Omental fat pad (tissue), 4 donors: ENCODE results near the gene PCYOX1L. TPM values are rescaled to one million over a fixed set of nuclear protein-coding genes. Genes with fewer than 3 reads are reported as not detected.

Experiments used
- ATAC-seq: fragments of 150-250 bp; one replicate; pipeline ENCODE4 v1.9.1; 2016; ENCODE audit warnings: mild to moderate bottlenecking, moderate library complexity; ENCODE audit not compliant: low FRiP score
- DNase-seq: peaks from one replicate; pipeline ENCODE4 v3.0.0-alpha.2; 2019; ENCODE audit warnings: low spot score
- CTCF ChIP-seq, 3 donors: fragments of 450-650 bp; IDR thresholded peaks; one replicate each; pipeline ENCODE4 v1.5.1; 2016 to 2017; ENCODE audit warnings: antibody characterized with exemption in 3 of 3, mild to moderate bottlenecking in 3 of 3, moderate library complexity in 2 of 3
- total RNA-seq, 4 donors: library from RNA; depleted of rRNA; stranded (reverse); fragments of >200 nt; gene quantifications; one replicate each; pipeline ENCODE4 v1.1.0, GENCODE V29; 2016

Gene PCYOX1L
- total RNA-seq, 4 donors from 2014 or later = 2.3 to 3.9 (median 2.5) TPM

GRCh38 chr5:149323621-149324205, 34.1 kb upstream of the PCYOX1L start:
- DNase-seq = no peak
- TF ChIP-seq CTCF (IDR thresholded peaks at IDR 0.05) = no peak
- no peak for ATAC-seq

- TF ChIP-seq CTCF (IDR thresholded peaks at IDR 0.05) = no peak
- ATAC-seq (no peak), DNase-seq (no peak)
Observed at GRCh38 chr5:149324641-149325040, 33.2 kb upstream of the PCYOX1L start.

- DNase-seq (no peak), ATAC-seq (no peak)
- TF ChIP-seq CTCF (IDR thresholded peaks at IDR 0.05) = no peak
Observed at GRCh38 chr5:149325166-149325735, 32.6 kb upstream of the PCYOX1L start.

- TF ChIP-seq CTCF (IDR thresholded peaks at IDR 0.05) = no peak
- DNase-seq (no peak), ATAC-seq (no peak)
Observed at GRCh38 chr5:149325894-149326293, 32.0 kb upstream of the PCYOX1L start.

GRCh38 chr5:149326611-149327010, 31.2 kb upstream of the PCYOX1L start:
- no peak for TF ChIP-seq CTCF (IDR thresholded peaks at IDR 0.05)
- DNase-seq (no peak), ATAC-seq (no peak)

GRCh38 chr5:149328177-149328576, 29.7 kb upstream of the PCYOX1L start:
- TF ChIP-seq CTCF (IDR thresholded peaks at IDR 0.05) = no peak
- DNase-seq (no peak), ATAC-seq (no peak)
